Esophagus muscularis mucosa (tissue), 4 donors: ENCODE results near the gene TASL. TPM values are rescaled to one million over a fixed set of nuclear protein-coding genes. Genes with fewer than 3 reads are reported as not detected.

Experiments
- DNase-seq: peaks from one replicate; pipeline ENCODE4 v3.0.0-alpha.2; 2017; ENCODE audit errors: extremely low spot score
- H3K27ac ChIP-seq, 4 donors: fragments of 200-600 bp; sonication (generic); replicated peaks in 1 of 4; 1 replicate in 3 of 4; 2 replicates in 1 of 4; pipeline ENCODE4 v1.5.1; 2016 to 2019; ENCODE audit warnings: mild to moderate bottlenecking in 1 of 4
- H3K27me3 ChIP-seq, 4 donors: fragments of 200-600 bp; sonication (generic); one replicate each; pipeline versions ENCODE4 v1.5.1 to v1.6.0; 2016 to 2019
- H3K36me3 ChIP-seq, 4 donors: fragments of 200-600 bp; sonication (generic); one replicate each; pipeline ENCODE4 v1.5.1; 2016 to 2019
- H3K4me1 ChIP-seq, 4 donors: fragments of 200-600 bp; sonication (generic); one replicate each; pipeline ENCODE4 v1.5.1; 2016 to 2019
- H3K4me3 ChIP-seq, 4 donors: fragments of 200-600 bp; sonication (generic); 1 replicate in 2 of 4; 2 replicates in 2 of 4; pipeline ENCODE4 v1.5.1; 2016 to 2019; ENCODE audit warnings: mild to moderate bottlenecking in 4 of 4, moderate library complexity in 1 of 4
- H3K9me3 ChIP-seq, 4 donors: fragments of 200-600 bp; sonication (generic); 1 replicate in 3 of 4; 2 replicates in 1 of 4; pipeline ENCODE4 v1.5.1; 2016 to 2019
- EP300 ChIP-seq: sonication (generic); formaldehyde crosslinking; IDR thresholded peaks from one replicate; pipeline ENCODE4 v1.6.1; 2017; ENCODE audit warnings: antibody characterized with exemption
- POLR2A ChIP-seq: fragments of 450-650 bp; IDR thresholded peaks from one replicate; pipeline ENCODE4 v1.6.1; 2017; ENCODE audit warnings: antibody characterized with exemption, moderate library complexity, mild to moderate bottlenecking, low read depth
- POLR2AphosphoS5 ChIP-seq, 2 donors: sonication (generic); formaldehyde crosslinking; IDR thresholded peaks; one replicate each; pipeline ENCODE4 v1.6.1; 2017; ENCODE audit warnings: antibody characterized with exemption in 2 of 2
- WGBS: methylation state at CpG from one replicate; pipeline ENCODE4 v1.1.5; 2018; 5-methylcytosine and 5-hydroxymethylcytosine counted together
- intact Hi-C: fragments of 100-400 bp; cut with DNase I; formaldehyde crosslinking; loops from one replicate; pipeline ENCODE4 v1.15.1; 2023
- total RNA-seq, 4 donors: library from RNA; depleted of rRNA; stranded (reverse); fragments of >200 nt; gene quantifications; one replicate each; pipeline versions ENCODE4 v1.1.0 to v1.2.1, GENCODE V29; 2016
- TF ChIP-seq, protein P1 (sequence below), 3 experiments: fragments of 200-600 bp in 2 of 3; fragments of 450-650 bp in 1 of 3; sonication (generic) in 2 of 3; IDR thresholded peaks; one replicate each; pipeline ENCODE4 v1.5.1; 2017 to 2019; ENCODE audit warnings: antibody characterized with exemption in 3 of 3, mild to moderate bottlenecking in 2 of 3, moderate library complexity in 1 of 3

TASL gene
- total RNA-seq, 4 donors from 2014 or later: 0.13 to 0.75 (median 0.37) TPM

DNA sequence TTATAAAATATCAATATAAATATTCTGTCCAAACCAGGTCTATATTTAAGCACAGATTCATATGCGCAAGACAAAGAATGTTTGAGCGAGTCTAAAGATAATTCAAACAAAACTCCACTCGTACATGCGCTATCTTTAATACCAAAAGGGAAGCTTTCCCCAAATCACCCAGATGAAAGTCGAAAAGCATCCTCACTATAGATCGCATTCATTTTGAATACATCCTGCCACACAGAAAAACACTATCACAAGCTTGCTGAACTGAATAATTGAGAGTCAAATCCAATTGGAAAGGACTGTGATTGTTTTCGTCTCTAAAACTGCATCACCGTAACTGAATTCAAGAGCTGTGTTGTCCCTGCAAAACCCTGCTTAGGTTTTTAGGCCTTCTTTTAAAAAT lies 685 bp downstream of the TASL start:
- no peaks in the 10 kb centered on the region for H3K27me3 ChIP-seq
- H3K9me3 ChIP-seq: no peaks in the 10 kb centered on the region
- intact Hi-C loops: no loop called here
- TF ChIP-seq EP300 (no peak), POLR2A (no peak), POLR2AphosphoS5 (IDR thresholded peaks at IDR 0.05) (no peak)
- TF ChIP-seq, protein P1, sequence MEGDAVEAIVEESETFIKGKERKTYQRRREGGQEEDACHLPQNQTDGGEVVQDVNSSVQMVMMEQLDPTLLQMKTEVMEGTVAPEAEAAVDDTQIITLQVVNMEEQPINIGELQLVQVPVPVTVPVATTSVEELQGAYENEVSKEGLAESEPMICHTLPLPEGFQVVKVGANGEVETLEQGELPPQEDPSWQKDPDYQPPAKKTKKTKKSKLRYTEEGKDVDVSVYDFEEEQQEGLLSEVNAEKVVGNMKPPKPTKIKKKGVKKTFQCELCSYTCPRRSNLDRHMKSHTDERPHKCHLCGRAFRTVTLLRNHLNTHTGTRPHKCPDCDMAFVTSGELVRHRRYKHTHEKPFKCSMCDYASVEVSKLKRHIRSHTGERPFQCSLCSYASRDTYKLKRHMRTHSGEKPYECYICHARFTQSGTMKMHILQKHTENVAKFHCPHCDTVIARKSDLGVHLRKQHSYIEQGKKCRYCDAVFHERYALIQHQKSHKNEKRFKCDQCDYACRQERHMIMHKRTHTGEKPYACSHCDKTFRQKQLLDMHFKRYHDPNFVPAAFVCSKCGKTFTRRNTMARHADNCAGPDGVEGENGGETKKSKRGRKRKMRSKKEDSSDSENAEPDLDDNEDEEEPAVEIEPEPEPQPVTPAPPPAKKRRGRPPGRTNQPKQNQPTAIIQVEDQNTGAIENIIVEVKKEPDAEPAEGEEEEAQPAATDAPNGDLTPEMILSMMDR (IDR thresholded peaks at IDR 0.05): no peak
- H3K36me3 ChIP-seq: no peaks in the 10 kb centered on the region
- H3K4me1 ChIP-seq: no peaks in the 10 kb centered on the region
- no peak for DNase-seq
- peak overlapping the region in 1 of 4 donors; percentile 24 for H3K4me3 ChIP-seq
- 79% methylated on average over 8 of the region's 8 CpGs for WGBS
- H3K27ac ChIP-seq: no peak overlapping the region

DNA sequence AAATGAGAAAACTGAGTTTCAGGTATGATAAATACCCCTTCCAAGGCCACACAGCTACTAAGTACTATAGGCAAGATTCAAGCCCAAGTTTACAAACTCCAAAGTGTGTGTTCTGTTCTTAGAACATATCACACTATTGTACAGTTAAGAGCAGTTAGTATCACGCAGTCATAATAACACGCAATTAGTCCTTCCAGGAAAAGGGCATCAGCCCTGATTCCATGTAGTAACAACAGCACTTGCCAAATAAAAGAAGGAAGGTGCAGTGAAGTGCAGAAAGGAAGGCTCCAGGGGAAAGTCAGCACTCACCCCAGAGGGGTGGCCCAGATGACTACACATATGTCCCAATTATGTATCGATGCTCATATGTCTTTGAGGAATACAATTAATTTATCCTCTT lies 4.4 kb downstream of the TASL start:
- Histone ChIP-seq H3K9me3 (no peaks in the 10 kb centered on the region), H3K4me3 (no peak overlapping the region), H3K4me1 (no peaks in the 10 kb centered on the region), H3K36me3 (no peaks in the 10 kb centered on the region), H3K27me3 (no peaks in the 10 kb centered on the region), H3K27ac (no peak overlapping the region)
- intact Hi-C loops: no loop called here
- TF ChIP-seq EP300: no peak
- TF ChIP-seq POLR2AphosphoS5 (IDR thresholded peaks at IDR 0.05): no peak
- TF ChIP-seq POLR2A: no peak
- TF ChIP-seq, protein P1 (IDR thresholded peaks at IDR 0.05): no peak
- 63% methylated on average over 3 of the region's 3 CpGs for WGBS
- no peak for DNase-seq

DNA sequence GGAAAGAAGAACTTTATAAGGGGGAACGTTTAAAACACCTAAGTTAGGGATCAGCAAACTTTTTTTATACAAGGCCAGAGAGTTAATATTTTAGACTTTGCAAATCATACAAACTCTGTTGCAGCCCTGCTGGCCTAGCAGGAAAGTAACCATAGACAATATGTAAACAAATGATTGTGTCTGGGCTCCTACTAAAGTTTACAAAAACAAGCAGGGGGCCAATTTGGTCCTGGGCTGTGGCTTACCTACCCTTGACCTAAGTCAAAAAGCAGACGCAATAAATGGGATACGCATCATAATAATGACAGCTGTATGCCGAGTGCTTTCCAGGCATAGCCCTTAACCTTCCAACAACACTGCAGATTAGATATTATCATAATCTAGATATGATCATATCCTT lies 4.9 kb downstream of the TASL start:
- Histone ChIP-seq H3K36me3 (no peaks in the 10 kb centered on the region), H3K27me3 (no peaks in the 10 kb centered on the region), H3K27ac (no peak overlapping the region), H3K9me3 (no peaks in the 10 kb centered on the region), H3K4me1 (no peaks in the 10 kb centered on the region), H3K4me3 (no peak overlapping the region)
- intact Hi-C loops: no loop called here
- TF ChIP-seq, protein P1 (IDR thresholded peaks at IDR 0.05): no peak
- no peak for TF ChIP-seq EP300
- no peak for TF ChIP-seq POLR2A
- TF ChIP-seq POLR2AphosphoS5 (IDR thresholded peaks at IDR 0.05): no peak
- WGBS: 68% methylated on average over 4 of the region's 4 CpGs
- no peak for DNase-seq

DNA sequence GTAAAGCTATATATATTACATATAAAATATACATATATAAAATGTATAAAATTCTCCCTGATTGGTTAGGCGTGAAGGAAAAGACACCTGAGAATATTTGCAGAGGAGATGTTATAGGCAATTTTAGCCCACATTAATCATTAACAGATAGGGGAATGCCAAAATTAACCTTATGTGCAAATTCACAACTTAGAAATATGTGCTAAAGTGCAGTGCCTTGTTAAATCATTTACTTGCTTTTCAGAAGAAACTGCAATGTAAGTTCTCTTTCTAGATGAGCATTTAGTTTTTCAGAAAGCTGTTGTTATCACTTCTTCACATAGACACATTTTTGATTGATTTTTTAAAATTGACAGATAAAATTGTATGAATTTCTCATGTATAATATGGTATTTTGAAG lies 5.6 kb downstream of the TASL start:
- H3K27ac ChIP-seq: no peak overlapping the region
- no peak for DNase-seq
- 63% methylated on average over 1 of the region's 1 CpG for WGBS
- no peaks in the 10 kb centered on the region for H3K4me1 ChIP-seq
- H3K4me3 ChIP-seq: no peak overlapping the region
- H3K27me3 ChIP-seq: no peaks in the 10 kb centered on the region
- TF ChIP-seq, protein P1 (IDR thresholded peaks at IDR 0.05): no peak
- TF ChIP-seq POLR2AphosphoS5 (IDR thresholded peaks at IDR 0.05) (no peak), POLR2A (no peak), EP300 (no peak)
- H3K36me3 ChIP-seq: no peaks in the 10 kb centered on the region
- H3K9me3 ChIP-seq: no peaks in the 10 kb centered on the region
- intact Hi-C loops: no loop called here

DNA sequence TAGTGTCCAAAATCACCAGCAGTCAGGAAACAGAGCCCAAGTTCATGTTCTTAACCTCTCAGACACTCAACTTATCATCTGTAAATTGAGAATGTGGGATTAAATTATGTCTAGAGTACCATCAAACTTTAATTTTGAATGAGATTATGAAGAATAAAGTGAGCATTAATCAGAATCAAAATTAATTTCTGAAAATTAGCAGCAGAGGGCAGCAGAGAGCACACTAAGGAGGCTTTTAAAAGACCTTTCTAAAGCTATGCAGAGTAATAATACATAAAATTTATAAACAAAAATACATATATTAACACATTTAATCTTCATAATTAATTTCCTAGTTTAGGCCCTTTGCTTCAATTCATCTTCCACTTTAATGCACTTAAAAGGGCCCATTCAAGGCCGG lies 7.1 kb downstream of the TASL start:
- 67% methylated on average over 1 of the region's 1 CpG for WGBS
- no peak overlapping the region for H3K4me3 ChIP-seq
- H3K4me1 ChIP-seq: no peaks in the 10 kb centered on the region
- H3K36me3 ChIP-seq: no peaks in the 10 kb centered on the region
- H3K9me3 ChIP-seq: no peaks in the 10 kb centered on the region
- H3K27me3 ChIP-seq: no peaks in the 10 kb centered on the region
- intact Hi-C loops: no loop called here
- no peak overlapping the region for H3K27ac ChIP-seq
- no peak for DNase-seq
- TF ChIP-seq, protein P1 (IDR thresholded peaks at IDR 0.05): peak; percentile 45 to 56 (median 50)
- TF ChIP-seq POLR2A: no peak
